WTC11 (cell line): ENCODE results near the gene SPACA5. TPM values are rescaled to one million over a fixed set of nuclear protein-coding genes. Genes with fewer than 3 reads are reported as not detected.

Experiments used
- ATAC-seq: fragments of 200-7000 bp; cut with Tn5 transposase; 2 replicates; pipeline ENCODE4 v1.10.0; 2021; ENCODE audit warnings: mild to moderate bottlenecking, moderate library complexity
- CTCF ChIA-PET: fragments of 300-600 bp; sonication (Branson Sonifier 250); formaldehyde crosslinking; loops from one replicate; lab custom pipeline; 2021; ENCODE audit warnings: antibody characterized with exemption; lab: Charles Lee
- POLR2A ChIA-PET: fragments of 350-600 bp; sonication (Branson Sonifier 250); formaldehyde crosslinking; loops from one replicate; lab custom pipeline; 2021; ENCODE audit warnings: antibody characterized with exemption; lab: Charles Lee
- DNase-seq: peaks from one replicate; pipeline ENCODE4 v3.0.0; 2021; ENCODE audit warnings: low spot score
- H3K27ac Mint-ChIP-seq: 2 replicates; pipeline ENCODE4 v1.8.0; 2021; ENCODE audit warnings: mixed read lengths
- H3K27me3 Mint-ChIP-seq: 2 replicates; pipeline ENCODE4 v1.8.0; 2021; ENCODE audit warnings: low read depth, mild to moderate bottlenecking, moderate library complexity, mixed read lengths
- H3K36me3 Mint-ChIP-seq: 2 replicates; pipeline ENCODE4 v1.8.0; 2021; ENCODE audit warnings: mixed read lengths
- H3K4me1 Mint-ChIP-seq: 2 replicates; pipeline ENCODE4 v1.8.0; 2022; ENCODE audit warnings: mixed read lengths
- H3K4me3 Mint-ChIP-seq: 2 replicates; pipeline ENCODE4 v1.8.0; 2021; ENCODE audit warnings: mild to moderate bottlenecking, moderate library complexity, mixed read lengths
- H3K9me3 Mint-ChIP-seq: 2 replicates; pipeline ENCODE4 v1.8.0; 2021; ENCODE audit warnings: mixed read lengths
- AR ChIP-seq: fragments of 250-450 bp; sonication (Bioruptor Pico); IDR thresholded peaks from 2 replicates; pipeline ENCODE4 v1.9.0; 2021; ENCODE audit warnings: mild to moderate bottlenecking
- CDX4 ChIP-seq: fragments of 250-450 bp; sonication (Bioruptor Pico); IDR thresholded peaks from 2 replicates; pipeline ENCODE4 v1.9.0; 2021; ENCODE audit warnings: moderate library complexity, mild to moderate bottlenecking, inconsistent platforms, borderline replicate concordance
- ETV6 ChIP-seq: sonication (generic); formaldehyde crosslinking; IDR thresholded peaks from 2 replicates; pipeline ENCODE4 v1.8.1; 2022; ENCODE audit warnings: mild to moderate bottlenecking, missing genetic modification reagents
- IRF2 ChIP-seq: sonication (generic); formaldehyde crosslinking; IDR thresholded peaks from 2 replicates; pipeline ENCODE4 v1.8.0; 2022; ENCODE audit warnings: low read depth, missing genetic modification reagents, borderline replicate concordance
- KAT7 ChIP-seq: sonication (generic); formaldehyde crosslinking; IDR thresholded peaks from 2 replicates; pipeline ENCODE4 v1.8.1; 2023; ENCODE audit warnings: missing genetic modification reagents, mild to moderate bottlenecking, borderline replicate concordance
- MLX ChIP-seq: sonication (generic); formaldehyde crosslinking; IDR thresholded peaks from 2 replicates; pipeline ENCODE4 v1.8.1; 2023; ENCODE audit warnings: mild to moderate bottlenecking, missing genetic modification reagents, moderate library complexity
- NR3C1 ChIP-seq: sonication (generic); formaldehyde crosslinking; conservative IDR thresholded peaks from 2 replicates; pipeline ENCODE4 v1.8.1; 2023; ENCODE audit warnings: low read depth, mild to moderate bottlenecking, missing genetic modification reagents
- PREB ChIP-seq: sonication (generic); formaldehyde crosslinking; IDR thresholded peaks from 2 replicates; pipeline ENCODE4 v1.8.1; 2022; ENCODE audit warnings: mild to moderate bottlenecking, missing genetic modification reagents, moderate library complexity, borderline replicate concordance
- RORB ChIP-seq: fragments of 250-450 bp; sonication (Bioruptor Pico); IDR thresholded peaks from 2 replicates; pipeline ENCODE4 v1.9.0; 2021; ENCODE audit warnings: mild to moderate bottlenecking
- ZNF121 ChIP-seq: sonication (generic); formaldehyde crosslinking; IDR thresholded peaks from 2 replicates; pipeline ENCODE4 v1.8.0; 2023; ENCODE audit warnings: missing genetic modification reagents
- ZNF532 ChIP-seq: fragments of 250-450 bp; sonication (Bioruptor Pico); IDR thresholded peaks from 2 replicates; pipeline ENCODE4 v1.9.0; 2021; ENCODE audit warnings: mild to moderate bottlenecking, borderline replicate concordance
- total RNA-seq: library from RNA; stranded (reverse); gene quantifications from 3 replicates; pipeline ENCODE4 v1.2.3, GENCODE V29; 2021
- TF ChIP-seq, protein P1 (sequence below): sonication (generic); formaldehyde crosslinking; IDR thresholded peaks from 2 replicates; pipeline ENCODE4 v1.8.0; 2023; ENCODE audit warnings: missing genetic modification reagents, mild to moderate bottlenecking, borderline replicate concordance
- TF ChIP-seq, protein P2 (sequence below): sonication (generic); formaldehyde crosslinking; IDR thresholded peaks from 2 replicates; pipeline ENCODE4 v1.8.0; 2023; ENCODE audit warnings: missing genetic modification reagents

SPACA5 gene
- total RNA-seq, 1 experiment from 2014 or later = not detected

GRCh38 chrX:48022100-48022499, 15.3 kb downstream of the SPACA5 start (continued):
- no peak for TF ChIP-seq NR3C1 (CRISPR knock-in tag)
- TF ChIP-seq ZNF121 (CRISPR knock-in tag) = no peak
- TF ChIP-seq KAT7 = no peak
- TF ChIP-seq ETV6 (CRISPR knock-in tag) = no peak
- no peak for TF ChIP-seq PREB (CRISPR knock-in tag)
- TF ChIP-seq RORB (CRISPR knock-in tag) = no peak
- TF ChIP-seq MLX (CRISPR knock-in tag) = no peak
- no peak for TF ChIP-seq CDX4 (CRISPR knock-in tag)
- no peak for TF ChIP-seq AR (CRISPR knock-in tag)

- ChIA-PET CTCF (no interaction called here), POLR2A (no interaction called here)
- Mint-ChIP-seq H3K27me3 (no peaks in the 10 kb centered on the region), H3K27ac (peak overlapping the region; percentile 32; the same call in 1 of the 2 replicates), H3K9me3 (no peaks in the 10 kb centered on the region), H3K4me3 (no peak overlapping the region; the same call in 1 of the 2 replicates), H3K36me3 (no peaks in the 10 kb centered on the region), H3K4me1 (peaks cover 4% of the 10 kb centered on the region; the same call in 1 of the 2 replicates)
- DNase-seq = no peak
- ATAC-seq = no peak
- TF ChIP-seq, protein P1, sequence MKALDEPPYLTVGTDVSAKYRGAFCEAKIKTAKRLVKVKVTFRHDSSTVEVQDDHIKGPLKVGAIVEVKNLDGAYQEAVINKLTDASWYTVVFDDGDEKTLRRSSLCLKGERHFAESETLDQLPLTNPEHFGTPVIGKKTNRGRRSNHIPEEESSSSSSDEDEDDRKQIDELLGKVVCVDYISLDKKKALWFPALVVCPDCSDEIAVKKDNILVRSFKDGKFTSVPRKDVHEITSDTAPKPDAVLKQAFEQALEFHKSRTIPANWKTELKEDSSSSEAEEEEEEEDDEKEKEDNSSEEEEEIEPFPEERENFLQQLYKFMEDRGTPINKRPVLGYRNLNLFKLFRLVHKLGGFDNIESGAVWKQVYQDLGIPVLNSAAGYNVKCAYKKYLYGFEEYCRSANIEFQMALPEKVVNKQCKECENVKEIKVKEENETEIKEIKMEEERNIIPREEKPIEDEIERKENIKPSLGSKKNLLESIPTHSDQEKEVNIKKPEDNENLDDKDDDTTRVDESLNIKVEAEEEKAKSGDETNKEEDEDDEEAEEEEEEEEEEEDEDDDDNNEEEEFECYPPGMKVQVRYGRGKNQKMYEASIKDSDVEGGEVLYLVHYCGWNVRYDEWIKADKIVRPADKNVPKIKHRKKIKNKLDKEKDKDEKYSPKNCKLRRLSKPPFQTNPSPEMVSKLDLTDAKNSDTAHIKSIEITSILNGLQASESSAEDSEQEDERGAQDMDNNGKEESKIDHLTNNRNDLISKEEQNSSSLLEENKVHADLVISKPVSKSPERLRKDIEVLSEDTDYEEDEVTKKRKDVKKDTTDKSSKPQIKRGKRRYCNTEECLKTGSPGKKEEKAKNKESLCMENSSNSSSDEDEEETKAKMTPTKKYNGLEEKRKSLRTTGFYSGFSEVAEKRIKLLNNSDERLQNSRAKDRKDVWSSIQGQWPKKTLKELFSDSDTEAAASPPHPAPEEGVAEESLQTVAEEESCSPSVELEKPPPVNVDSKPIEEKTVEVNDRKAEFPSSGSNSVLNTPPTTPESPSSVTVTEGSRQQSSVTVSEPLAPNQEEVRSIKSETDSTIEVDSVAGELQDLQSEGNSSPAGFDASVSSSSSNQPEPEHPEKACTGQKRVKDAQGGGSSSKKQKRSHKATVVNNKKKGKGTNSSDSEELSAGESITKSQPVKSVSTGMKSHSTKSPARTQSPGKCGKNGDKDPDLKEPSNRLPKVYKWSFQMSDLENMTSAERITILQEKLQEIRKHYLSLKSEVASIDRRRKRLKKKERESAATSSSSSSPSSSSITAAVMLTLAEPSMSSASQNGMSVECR (CRISPR knock-in tag) = no peak
- TF ChIP-seq ZNF121 (CRISPR knock-in tag) = no peak
- no peak for TF ChIP-seq ZNF532 (CRISPR knock-in tag)
- TF ChIP-seq, protein P2, sequence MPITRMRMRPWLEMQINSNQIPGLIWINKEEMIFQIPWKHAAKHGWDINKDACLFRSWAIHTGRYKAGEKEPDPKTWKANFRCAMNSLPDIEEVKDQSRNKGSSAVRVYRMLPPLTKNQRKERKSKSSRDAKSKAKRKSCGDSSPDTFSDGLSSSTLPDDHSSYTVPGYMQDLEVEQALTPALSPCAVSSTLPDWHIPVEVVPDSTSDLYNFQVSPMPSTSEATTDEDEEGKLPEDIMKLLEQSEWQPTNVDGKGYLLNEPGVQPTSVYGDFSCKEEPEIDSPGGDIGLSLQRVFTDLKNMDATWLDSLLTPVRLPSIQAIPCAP (CRISPR knock-in tag) = no peak
- TF ChIP-seq IRF2 (CRISPR knock-in tag) = no peak
Measured at GRCh38 chrX:48022738-48023137, 15.9 kb downstream of the SPACA5 start.
